Right atrium auricular region (tissue), 2 donors: ENCODE measurements around the gene EFS. TPM values are rescaled to one million over a fixed set of nuclear protein-coding genes. Genes with fewer than 3 reads are reported as not detected.

Source experiments
- DNase-seq: peaks from one replicate; pipeline ENCODE4 v3.0.0-alpha.2; 2019; ENCODE audit warnings: low spot score
- H3K27ac ChIP-seq, 2 donors: fragments of 200-600 bp; sonication (generic); 1 replicate in 1 of 2; 2 replicates in 1 of 2; pipeline ENCODE4 v1.5.1; 2016 to 2019
- H3K27me3 ChIP-seq, 2 donors: fragments of 200-600 bp; sonication (generic); one replicate each; pipeline versions ENCODE4 v1.5.1 to v1.6.0; 2017 to 2019
- H3K36me3 ChIP-seq: fragments of 200-600 bp; sonication (generic); one replicate; pipeline ENCODE4 v1.5.1; 2016
- H3K4me1 ChIP-seq, 2 donors: fragments of 200-600 bp; sonication (generic); one replicate each; pipeline versions ENCODE4 v1.5.1 to v1.6.0; 2017 to 2019
- H3K4me3 ChIP-seq, 2 donors: fragments of 200-600 bp; sonication (generic); 1 replicate in 1 of 2; 2 replicates in 1 of 2; pipeline ENCODE4 v1.5.1; 2017 to 2019; ENCODE audit warnings: mild to moderate bottlenecking in 1 of 2, moderate library complexity in 1 of 2
- H3K9me3 ChIP-seq, 2 donors: fragments of 200-600 bp; sonication (generic); one replicate each; pipeline ENCODE4 v1.5.1; 2019
- total RNA-seq, 2 donors: library from RNA; depleted of rRNA; stranded (reverse); fragments of >200 nt; gene quantifications; one replicate each; pipeline ENCODE4 v1.1.0, GENCODE V29; 2016
- TF ChIP-seq, protein P1 (sequence below), 2 donors: fragments of 200-600 bp; sonication (generic); IDR thresholded peaks; one replicate each; pipeline ENCODE4 v1.5.1; 2019; ENCODE audit warnings: antibody characterized with exemption in 2 of 2

EFS gene
- total RNA-seq, 2 donors from 2014 or later, result 4.1 to 6.3 TPM

DNA sequence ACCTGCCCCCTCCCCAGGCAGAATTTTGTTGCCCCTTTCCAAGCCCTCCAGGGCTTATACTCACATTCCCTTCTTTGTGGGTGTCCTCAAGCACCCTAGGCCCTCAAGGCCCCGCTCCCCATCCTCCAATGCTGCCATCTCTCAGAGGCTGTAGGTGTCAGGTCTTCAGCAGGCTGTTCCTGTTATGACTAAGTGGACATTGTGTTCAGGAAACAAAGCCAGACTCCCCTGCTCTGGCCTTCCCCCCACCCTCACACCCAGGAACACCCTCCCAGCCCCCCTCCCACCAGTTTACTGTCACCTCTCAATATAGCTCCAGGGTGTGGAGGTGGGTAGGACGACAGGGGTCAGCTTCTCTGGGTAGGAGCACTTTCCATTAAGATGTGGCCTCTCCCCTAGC lies 44.5 kb upstream of the EFS start:
- no peaks in the 10 kb centered on the region for H3K9me3 ChIP-seq
- H3K36me3 ChIP-seq, result peaks cover 44% of the 10 kb centered on the region
- no peak for DNase-seq
- H3K27me3 ChIP-seq, result no peaks in the 10 kb centered on the region
- TF ChIP-seq, protein P1, sequence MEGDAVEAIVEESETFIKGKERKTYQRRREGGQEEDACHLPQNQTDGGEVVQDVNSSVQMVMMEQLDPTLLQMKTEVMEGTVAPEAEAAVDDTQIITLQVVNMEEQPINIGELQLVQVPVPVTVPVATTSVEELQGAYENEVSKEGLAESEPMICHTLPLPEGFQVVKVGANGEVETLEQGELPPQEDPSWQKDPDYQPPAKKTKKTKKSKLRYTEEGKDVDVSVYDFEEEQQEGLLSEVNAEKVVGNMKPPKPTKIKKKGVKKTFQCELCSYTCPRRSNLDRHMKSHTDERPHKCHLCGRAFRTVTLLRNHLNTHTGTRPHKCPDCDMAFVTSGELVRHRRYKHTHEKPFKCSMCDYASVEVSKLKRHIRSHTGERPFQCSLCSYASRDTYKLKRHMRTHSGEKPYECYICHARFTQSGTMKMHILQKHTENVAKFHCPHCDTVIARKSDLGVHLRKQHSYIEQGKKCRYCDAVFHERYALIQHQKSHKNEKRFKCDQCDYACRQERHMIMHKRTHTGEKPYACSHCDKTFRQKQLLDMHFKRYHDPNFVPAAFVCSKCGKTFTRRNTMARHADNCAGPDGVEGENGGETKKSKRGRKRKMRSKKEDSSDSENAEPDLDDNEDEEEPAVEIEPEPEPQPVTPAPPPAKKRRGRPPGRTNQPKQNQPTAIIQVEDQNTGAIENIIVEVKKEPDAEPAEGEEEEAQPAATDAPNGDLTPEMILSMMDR (IDR thresholded peaks at IDR 0.05), result no peak
- H3K27ac ChIP-seq, result peak overlapping the region; percentile 84
- no peaks in the 10 kb centered on the region for H3K4me1 ChIP-seq
- H3K4me3 ChIP-seq, result peak overlapping the region; percentile 61 to 82

DNA sequence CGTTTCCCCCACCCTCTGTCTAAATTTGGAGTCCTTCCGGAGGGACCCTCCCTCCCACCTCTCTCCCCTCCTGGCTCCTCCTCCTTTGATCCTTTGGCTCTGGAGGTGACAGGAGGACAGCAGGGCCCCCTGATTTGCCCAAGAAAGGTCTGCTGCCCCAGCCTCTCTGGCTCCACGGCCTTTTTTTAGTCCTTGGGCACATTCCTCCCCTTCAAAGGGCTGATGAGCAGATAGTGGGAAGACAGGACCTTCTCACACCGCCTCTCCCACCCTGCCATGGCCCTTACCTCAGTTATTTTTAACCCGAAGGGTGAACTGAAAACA lies 43.3 kb upstream of the EFS start:
- peak overlapping the region; percentile 61 to 82 for H3K4me3 ChIP-seq
- peak overlapping the region; percentile 84 to 91 for H3K27ac ChIP-seq
- H3K36me3 ChIP-seq, result peaks cover 48% of the 10 kb centered on the region
- H3K4me1 ChIP-seq, result no peaks in the 10 kb centered on the region
- TF ChIP-seq, protein P1 (IDR thresholded peaks at IDR 0.05), result no peak
- no peak for DNase-seq
- H3K27me3 ChIP-seq, result no peaks in the 10 kb centered on the region
- no peaks in the 10 kb centered on the region for H3K9me3 ChIP-seq

DNA sequence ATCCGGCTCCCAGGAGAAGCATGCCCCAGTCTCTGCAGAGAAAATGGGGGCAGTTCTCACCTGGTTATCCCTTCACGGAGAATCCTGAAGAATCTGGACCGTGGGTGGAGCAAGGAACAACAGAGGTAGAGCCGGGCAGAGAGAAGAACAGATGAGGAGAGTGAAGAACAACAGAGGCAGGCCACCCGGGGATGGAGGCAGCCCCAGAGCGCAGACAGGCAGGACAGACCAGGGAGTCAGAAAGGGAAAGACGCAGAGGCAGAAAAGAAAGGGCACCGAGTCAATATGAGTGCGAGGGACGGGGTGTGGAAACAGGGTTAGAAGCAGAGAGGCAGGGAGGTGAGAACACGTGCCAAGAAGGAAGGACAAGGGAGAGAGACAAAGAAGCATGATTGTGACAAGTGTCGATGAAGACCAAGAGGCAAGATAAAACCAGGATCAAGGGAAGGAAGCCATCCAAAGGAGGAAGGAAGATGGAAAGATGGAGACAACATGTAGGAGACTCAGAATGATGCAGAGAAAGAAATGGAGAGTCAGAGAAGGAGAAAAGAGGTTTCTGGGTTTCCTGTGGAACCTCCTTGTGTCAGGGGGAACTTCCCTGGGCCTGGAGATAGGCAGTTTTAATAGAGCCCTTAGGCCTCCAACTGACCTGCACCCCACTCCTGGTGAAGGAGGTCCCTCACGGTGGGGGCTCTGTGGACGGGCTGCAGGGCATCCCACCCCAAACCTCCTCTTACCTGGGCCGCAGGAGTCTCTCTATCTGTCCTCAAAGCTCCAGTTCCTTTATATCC lies 42.7 kb upstream of the EFS start, which contains the start of gene MYH6:
TSS of gene MYH6 (minus strand) at position 758 of the 791 bp plus-strand sequence. CDS start 1,050 bp downstream, outside the sequence.
- DNase-seq, result no peak
- H3K4me1 ChIP-seq, result no peaks in the 10 kb centered on the region
- peak within 1 kb of the TSS; percentile 61 to 82 for H3K4me3 ChIP-seq
- no peaks in the 10 kb centered on the region for H3K27me3 ChIP-seq
- no peaks in the 10 kb centered on the region for H3K9me3 ChIP-seq
- peak within 1 kb of the TSS; percentile 84 to 91 for H3K27ac ChIP-seq
- H3K36me3 ChIP-seq, result peaks cover 54% of the 10 kb centered on the region
- TF ChIP-seq, protein P1 (IDR thresholded peaks at IDR 0.05), result no peak

DNA sequence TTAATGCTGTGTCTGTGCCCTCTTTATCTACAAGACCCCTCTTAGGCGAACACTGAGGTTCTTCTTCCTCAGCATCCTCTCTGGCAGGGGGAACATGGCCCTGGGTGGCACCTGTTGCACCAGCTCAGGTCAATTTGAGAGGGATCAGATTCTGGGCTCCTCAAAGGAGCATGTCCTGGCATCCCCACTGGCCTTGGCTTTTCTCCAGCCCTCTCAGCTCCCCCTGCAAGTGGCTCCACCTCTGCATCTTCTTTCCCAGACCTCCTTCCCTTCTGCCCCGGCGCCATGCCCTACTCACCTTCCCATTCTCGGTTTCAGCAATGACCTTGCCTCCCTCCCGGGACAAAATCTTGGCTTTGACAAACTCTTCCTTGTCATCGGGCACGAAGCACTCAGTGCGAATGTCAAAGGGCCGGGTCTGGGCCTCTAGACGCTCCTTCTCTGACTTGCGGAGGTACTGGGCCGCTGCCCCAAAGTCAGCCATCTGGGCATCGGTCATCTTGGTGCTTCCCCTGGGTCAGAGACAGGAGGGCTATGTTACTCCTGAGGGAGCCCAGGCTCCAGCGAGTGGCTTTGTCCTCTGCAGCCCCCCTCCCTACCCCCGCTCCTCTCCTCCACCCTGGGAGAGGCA lies 41.9 kb upstream of the EFS start:
- Histone ChIP-seq H3K9me3 (no peaks in the 10 kb centered on the region), H3K4me1 (no peaks in the 10 kb centered on the region), H3K27me3 (no peaks in the 10 kb centered on the region), H3K27ac (peak overlapping the region; percentile 81 to 91), H3K4me3 (peak overlapping the region; percentile 61 to 82), H3K36me3 (peaks cover 62% of the 10 kb centered on the region)
- TF ChIP-seq, protein P1 (IDR thresholded peaks at IDR 0.05), result no peak
- no peak for DNase-seq

DNA sequence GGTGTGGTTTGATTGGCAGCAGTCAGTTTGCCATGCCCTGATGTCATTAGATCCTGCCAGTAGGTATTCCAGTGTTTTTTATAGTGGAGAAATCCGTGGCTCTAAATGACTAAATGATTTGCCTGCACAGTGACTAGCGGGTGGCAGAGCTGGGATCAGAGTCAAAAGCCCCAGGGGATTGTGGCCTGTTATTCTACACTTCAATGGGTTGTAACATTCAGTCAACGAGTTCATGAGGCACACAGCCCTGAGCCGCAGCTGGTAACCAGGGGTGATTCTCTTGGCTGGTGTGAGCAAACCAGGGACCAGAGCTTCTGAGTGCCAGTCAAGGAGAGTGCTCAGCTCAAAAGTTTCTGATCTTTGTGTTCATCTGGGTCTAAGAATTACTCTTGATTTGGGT lies 41.3 kb upstream of the EFS start:
- no peaks in the 10 kb centered on the region for H3K4me1 ChIP-seq
- H3K27me3 ChIP-seq, result no peaks in the 10 kb centered on the region
- H3K9me3 ChIP-seq, result no peaks in the 10 kb centered on the region
- DNase-seq, result no peak
- TF ChIP-seq, protein P1 (IDR thresholded peaks at IDR 0.05), result no peak
- H3K27ac ChIP-seq, result peak overlapping the region; percentile 81 to 91
- peaks cover 68% of the 10 kb centered on the region for H3K36me3 ChIP-seq
- H3K4me3 ChIP-seq, result peak overlapping the region; percentile 61 to 82
